ENCODE measurements around the gene AFP.

AFP gene

GRCh38 chr4:73433140-73433539, 2.9 kb upstream of the AFP start:
- in situ Hi-C loops (cut with MboI; ENCODE audit: low pct_unique_long_range_greater_than_20kb, low sequenced_read_pairs), result no loop called here
- DNase-seq, result no peak

DNA sequence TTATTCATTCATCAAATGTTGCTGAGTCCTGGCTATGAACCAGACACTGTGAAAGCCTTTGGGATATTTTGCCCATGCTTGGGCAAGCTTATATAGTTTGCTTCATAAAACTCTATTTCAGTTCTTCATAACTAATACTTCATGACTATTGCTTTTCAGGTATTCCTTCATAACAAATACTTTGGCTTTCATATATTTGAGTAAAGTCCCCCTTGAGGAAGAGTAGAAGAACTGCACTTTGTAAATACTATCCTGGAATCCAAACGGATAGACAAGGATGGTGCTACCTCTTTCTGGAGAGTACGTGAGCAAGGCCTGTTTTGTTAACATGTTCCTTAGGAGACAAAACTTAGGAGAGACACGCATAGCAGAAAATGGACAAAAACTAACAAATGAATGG, 1.7 kb upstream of the AFP start:
- in situ Hi-C loops (cut with MboI; ENCODE audit: low pct_unique_long_range_greater_than_20kb, low sequenced_read_pairs), result no loop called here
- DNase-seq, result peak; percentile 15

DNA sequence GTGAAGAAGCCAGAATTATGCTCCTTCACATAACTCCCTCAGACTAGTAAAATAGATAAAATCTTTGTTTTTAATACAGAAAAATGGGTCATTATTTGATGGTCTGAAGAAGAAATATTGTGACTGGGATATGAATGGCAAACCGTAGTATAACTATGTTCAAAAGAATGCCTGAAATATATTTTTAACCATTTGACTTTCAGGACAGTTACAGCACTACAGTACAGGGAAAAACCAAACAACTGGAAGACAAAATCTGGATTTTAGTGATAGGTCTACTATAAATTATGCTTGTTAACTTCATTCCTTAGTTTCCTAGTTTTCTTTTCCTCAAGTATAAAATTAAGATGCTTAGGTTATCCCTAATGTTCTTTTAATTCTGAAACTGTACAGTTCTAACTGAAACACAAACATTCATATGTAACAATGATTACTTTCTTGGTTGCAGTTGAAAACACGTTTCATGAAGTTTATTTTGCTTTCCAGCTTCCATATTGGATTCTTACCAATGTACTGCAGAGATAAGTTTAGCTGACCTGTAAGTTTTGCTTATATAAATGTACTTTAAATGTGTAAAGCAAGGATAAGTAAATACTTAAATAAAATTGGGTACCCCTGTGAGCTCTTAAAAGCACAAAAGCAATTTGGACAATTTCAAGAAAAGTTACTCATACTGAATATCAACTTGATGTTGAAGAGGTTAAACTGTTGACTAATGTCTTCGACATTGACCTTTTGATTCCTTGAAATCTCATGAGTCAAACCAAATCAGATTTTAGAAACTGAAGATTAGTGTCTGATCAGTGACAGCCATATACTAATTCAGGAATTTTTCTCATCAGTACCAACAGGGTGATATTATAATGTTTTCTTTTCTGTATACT, 895 bp downstream of the AFP start:
- in situ Hi-C loops (cut with MboI; ENCODE audit: low pct_unique_long_range_greater_than_20kb, low sequenced_read_pairs), result no loop called here
- no peak for DNase-seq

DNA sequence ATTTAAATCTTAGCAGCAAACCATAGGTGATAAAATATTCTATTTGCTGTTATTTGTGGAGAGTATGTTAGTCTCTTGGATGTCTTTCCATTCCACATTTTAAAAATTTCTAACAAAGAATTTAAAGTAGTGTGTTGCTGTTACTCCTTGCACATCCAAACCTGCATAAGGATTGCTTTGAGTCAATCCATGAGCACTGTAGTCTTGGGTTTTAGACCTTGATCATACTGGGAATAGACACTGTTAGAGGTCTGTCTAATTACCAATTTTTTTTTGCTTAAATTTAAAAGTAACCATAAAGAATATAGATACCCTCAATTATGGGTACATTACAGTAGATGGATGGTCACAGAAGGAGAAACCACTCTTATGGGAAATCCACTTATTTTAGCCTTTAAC, 1.5 kb downstream of the AFP start:
- in situ Hi-C loops (cut with MboI; ENCODE audit: low pct_unique_long_range_greater_than_20kb, low sequenced_read_pairs), result no loop called here

DNA sequence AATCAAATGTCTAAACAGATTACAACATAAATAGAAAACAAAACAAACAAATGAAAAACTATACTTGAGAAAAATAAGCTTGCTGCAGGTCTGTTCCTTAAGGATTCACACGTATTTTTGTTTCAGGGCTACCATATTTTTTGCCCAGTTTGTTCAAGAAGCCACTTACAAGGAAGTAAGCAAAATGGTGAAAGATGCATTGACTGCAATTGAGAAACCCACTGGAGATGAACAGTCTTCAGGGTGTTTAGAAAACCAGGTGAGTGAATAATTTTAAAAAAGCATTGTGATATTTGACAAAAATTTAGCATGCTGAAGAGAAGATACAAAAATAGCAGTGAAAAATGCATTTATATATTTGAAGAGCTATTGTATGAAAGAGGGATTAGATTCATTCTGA, 2.0 kb downstream of the AFP start:
- in situ Hi-C loops (cut with MboI; ENCODE audit: low pct_unique_long_range_greater_than_20kb, low sequenced_read_pairs), result no loop called here
- DNase-seq, result no peak

More for the DNA sequence above, 1.5 kb downstream of the AFP start:
- DNase-seq, result no peak

GRCh38 chr4:73438582-73439215, 2.7 kb downstream of the AFP start:
- no peak for DNase-seq
- in situ Hi-C loops (cut with MboI; ENCODE audit: low pct_unique_long_range_greater_than_20kb, low sequenced_read_pairs), result no loop called here

GRCh38 chr4:73439445-73439844, 3.4 kb downstream of the AFP start:
- no peak for DNase-seq
- in situ Hi-C loops (cut with MboI; ENCODE audit: low pct_unique_long_range_greater_than_20kb, low sequenced_read_pairs), result no loop called here

DNA sequence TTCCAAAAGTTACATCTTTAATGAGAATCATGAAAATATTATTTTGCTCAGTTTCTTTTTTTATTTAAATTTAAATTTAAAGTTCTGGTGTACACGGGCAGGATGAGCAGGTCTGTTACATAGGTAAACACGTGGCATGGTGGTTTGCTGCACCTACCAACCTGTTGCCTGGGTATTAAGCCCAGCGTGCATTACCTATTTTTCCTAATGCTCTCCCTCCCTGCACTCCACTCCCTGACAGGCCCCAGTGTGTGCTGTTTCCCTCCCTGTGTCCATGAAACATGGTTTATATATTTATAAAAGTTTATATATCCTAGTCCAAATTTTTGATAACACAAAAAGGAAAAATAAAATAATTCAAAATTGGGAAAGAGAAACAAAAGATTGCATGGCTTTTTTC, 4.0 kb downstream of the AFP start:
- DNase-seq, result no peak
- in situ Hi-C loops (cut with MboI; ENCODE audit: low pct_unique_long_range_greater_than_20kb, low sequenced_read_pairs), result no loop called here

DNA sequence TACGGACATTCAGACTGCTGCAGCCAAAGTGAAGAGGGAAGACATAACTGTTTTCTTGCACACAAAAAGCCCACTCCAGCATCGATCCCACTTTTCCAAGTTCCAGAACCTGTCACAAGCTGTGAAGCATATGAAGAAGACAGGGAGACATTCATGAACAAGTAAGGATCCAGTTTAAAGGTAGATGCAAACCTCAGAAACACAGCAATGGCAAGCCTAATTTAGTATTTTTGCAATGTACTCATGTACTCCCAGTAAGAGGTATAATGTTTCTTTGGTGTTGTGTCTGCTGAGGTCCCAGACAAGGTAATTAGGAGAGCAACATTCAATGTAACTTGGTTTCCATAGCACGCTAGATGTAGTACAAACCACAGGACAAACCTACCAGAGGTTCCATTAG, 4.6 kb downstream of the AFP start:
- DNase-seq, result no peak
- in situ Hi-C loops (cut with MboI; ENCODE audit: low pct_unique_long_range_greater_than_20kb, low sequenced_read_pairs), result no loop called here

DNA sequence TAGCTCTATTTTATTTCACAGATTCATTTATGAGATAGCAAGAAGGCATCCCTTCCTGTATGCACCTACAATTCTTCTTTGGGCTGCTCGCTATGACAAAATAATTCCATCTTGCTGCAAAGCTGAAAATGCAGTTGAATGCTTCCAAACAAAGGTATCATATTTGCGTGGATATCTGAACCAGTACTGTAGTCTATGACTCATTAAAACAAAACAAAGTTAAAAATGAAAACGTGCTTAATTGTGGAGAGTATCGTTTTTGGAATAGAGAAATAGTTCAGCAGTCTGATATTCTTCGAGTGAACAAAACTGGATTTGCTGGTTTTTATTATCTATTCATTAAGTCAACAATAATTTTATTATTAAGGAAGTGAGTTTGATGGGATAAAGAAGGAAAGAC, 6.3 kb downstream of the AFP start:
- in situ Hi-C loops (cut with MboI; ENCODE audit: low pct_unique_long_range_greater_than_20kb, low sequenced_read_pairs), result no loop called here
- DNase-seq, result no peak

DNA sequence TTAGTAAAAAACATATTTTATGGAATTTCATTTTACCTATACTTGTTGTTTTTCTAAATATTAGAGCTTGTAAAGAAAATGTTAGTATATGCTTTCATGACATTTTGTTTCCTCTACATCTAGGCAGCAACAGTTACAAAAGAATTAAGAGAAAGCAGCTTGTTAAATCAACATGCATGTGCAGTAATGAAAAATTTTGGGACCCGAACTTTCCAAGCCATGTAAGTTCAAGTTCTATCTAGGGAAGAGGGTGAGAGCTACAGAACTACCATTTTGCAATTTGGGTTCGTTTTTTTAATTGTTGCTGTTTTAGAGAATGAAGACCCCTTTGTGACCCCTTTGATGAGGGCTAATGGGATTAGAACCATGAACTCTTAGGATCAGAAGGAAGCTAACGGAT, 7.2 kb downstream of the AFP start:
- in situ Hi-C loops (cut with MboI; ENCODE audit: low pct_unique_long_range_greater_than_20kb, low sequenced_read_pairs), result no loop called here
- DNase-seq, result no peak

DNA sequence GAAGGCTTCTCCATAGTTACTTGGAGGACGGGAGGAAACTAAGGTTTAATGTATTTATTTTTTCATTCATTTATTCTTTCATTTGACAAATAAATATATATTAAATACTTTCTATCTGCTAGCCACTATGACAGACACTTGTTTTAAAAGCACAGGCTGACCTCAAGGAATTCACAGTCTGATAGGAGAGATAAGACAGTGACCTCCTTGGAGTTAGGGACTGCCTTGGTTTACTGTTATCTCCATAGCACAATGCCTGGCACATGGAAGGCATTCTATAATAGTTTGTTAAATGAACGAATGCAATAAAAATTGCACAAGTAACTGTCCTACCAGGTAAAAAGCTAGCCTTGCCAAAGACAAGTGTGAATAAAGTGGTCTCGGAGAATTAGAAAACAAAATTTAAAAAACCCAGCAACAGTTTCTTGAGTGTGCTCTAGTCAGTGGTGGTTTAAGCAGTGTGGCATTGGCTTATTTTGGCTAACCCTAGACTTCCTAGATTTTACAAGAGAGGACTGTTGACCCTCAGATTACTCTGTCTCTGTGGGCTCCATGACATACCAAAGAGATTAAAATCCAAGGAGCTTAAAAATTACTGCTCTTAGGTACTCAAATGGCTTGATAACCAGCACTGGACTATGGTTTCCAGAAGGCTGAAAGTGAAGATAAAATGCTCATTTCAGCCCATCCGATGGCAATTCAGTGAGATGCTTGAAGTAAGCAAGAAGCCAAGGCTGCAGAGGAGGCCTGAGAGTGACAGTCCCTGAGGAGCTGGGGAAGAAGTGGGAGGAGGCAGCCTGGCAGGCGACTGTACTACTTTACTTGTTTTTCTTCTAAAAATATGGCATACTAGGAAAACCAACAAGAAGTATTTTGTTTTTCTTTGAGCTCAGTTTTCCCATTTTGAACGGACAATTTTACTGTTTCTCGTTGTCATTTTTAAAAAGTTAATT, 9.6 kb downstream of the AFP start:
- in situ Hi-C loops (cut with MboI; ENCODE audit: low pct_unique_long_range_greater_than_20kb, low sequenced_read_pairs), result no loop called here
- no peak for DNase-seq

- in situ Hi-C loops (cut with MboI; ENCODE audit: low pct_unique_long_range_greater_than_20kb, low sequenced_read_pairs), result no loop called here
- peak; percentile 42 for DNase-seq
These were observed 10.4 kb downstream of the AFP start for GRCh38 chr4:73446336-73446938.

DNA sequence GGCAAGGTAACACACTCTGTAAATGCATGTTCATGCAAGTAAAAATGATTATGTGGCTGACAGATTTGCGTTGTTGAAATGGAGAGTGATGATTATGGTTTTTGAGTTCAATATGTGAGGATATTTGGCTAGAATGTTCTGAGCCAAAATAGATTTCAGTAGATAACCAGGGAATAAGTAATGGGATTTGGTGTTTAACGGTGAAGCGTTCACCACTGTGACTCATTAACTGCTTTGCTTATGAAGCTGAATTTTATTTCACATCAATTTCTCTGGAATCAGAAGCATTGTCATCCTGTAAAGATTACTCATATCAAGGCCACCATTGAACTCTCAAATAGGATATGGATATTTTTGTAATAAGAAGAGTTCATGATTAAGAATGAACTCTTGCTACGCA, 11.7 kb downstream of the AFP start:
- in situ Hi-C loops (cut with MboI; ENCODE audit: low pct_unique_long_range_greater_than_20kb, low sequenced_read_pairs), result no loop called here
- DNase-seq, result no peak

DNA sequence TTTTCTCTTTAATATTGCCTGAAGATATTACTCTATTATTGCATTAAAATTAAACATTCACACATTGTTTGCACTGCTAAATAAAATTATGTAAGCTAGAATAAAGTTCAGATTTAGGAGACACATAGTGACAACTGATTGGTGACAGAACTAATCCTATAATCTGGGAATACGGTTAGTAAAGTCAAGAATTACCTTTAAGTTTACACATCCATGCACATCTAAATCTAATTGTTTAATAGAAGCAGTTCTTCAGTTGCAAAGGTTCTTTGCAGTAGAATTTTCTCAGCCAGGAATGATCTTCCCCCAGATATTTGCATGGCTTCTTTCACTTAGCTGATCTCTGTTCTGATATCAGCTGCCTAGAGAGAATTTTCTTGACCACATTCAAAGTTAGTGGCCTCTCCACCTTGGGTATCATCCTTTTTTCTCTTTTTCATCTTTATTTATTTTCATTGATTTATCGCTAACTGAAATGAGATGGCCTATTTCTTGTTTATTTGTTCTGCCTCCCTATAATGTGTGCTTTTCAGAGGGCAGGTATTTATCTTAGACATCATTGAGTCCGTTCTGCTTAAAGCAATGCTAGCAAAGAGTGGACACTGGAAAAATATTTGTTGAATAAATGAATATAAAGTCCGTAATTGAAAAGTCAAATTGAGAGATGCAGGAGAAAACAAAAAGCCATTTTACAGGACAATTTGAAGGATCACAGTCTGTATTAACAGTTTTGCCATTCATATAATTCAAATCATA, 12.6 kb downstream of the AFP start:
- in situ Hi-C loops (cut with MboI; ENCODE audit: low pct_unique_long_range_greater_than_20kb, low sequenced_read_pairs), result no loop called here
- DNase-seq, result no peak

DNA sequence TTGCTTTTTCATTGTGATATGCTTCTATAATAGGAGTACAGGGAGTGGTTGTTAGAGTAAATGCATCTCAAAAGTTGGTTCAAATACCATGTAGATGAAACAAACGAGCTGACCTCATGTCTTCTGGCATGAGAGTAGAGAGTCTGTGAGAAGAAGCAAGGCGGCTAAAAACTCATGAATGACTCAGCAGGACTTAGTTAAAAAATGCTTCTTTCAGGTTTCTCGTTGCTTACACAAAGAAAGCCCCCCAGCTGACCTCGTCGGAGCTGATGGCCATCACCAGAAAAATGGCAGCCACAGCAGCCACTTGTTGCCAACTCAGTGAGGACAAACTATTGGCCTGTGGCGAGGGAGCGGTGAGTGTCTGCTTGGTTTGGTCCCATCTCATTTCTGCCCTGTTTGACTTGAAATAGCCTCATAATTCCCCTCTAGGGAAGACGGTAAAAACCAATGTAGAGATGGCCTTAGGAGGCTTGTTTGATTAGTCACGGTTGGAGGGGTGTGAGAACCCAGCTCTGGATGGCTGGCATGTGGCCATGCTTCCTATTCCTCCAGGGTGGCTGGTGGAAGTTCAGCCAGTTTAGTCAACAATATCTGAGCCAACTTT, 14.5 kb downstream of the AFP start:
- in situ Hi-C loops (cut with MboI; ENCODE audit: low pct_unique_long_range_greater_than_20kb, low sequenced_read_pairs), result no loop called here
- DNase-seq, result no peak

GRCh38 chr4:73451404-73451803, 15.4 kb downstream of the AFP start:
- in situ Hi-C loops (cut with MboI; ENCODE audit: low pct_unique_long_range_greater_than_20kb, low sequenced_read_pairs), result no loop called here
- DNase-seq, result no peak

- DNase-seq, result no peak
- in situ Hi-C loops (cut with MboI; ENCODE audit: low pct_unique_long_range_greater_than_20kb, low sequenced_read_pairs), result no loop called here
These were observed 16.1 kb downstream of the AFP start for GRCh38 chr4:73451981-73452747.

All from KBM-7 (cell line).